ENCODE results near the gene MAST3.

Gene MAST3

GRCh38 chr19:18114483-18114882, 16.9 kb downstream of the MAST3 start:
- DNase-seq, result no peak

- no peak for DNase-seq
These were observed 19.8 kb downstream of the MAST3 start for GRCh38 chr19:18117364-18117691.

GRCh38 chr19:18117692-18118378, 20.3 kb downstream of the MAST3 start:
- peak; percentile 92 to 95 for DNase-seq

GRCh38 chr19:18118420-18119012, 20.9 kb downstream of the MAST3 start:
- no peak for DNase-seq

- no peak for DNase-seq
These were observed 21.6 kb downstream of the MAST3 start for GRCh38 chr19:18119013-18119716.

GRCh38 chr19:18119717-18120105, 22.1 kb downstream of the MAST3 start:
- DNase-seq, result no peak

- DNase-seq, result no peak
These were observed 22.5 kb downstream of the MAST3 start for GRCh38 chr19:18120127-18120526.

GRCh38 chr19:18121166-18121565, 23.6 kb downstream of the MAST3 start:
- no peak for DNase-seq

- DNase-seq, result no peak
These were observed 24.8 kb downstream of the MAST3 start for GRCh38 chr19:18122424-18122823.

GRCh38 chr19:18122860-18123795, 25.6 kb downstream of the MAST3 start:
- peak in 1 of 2 donors; percentile 19 for DNase-seq

GRCh38 chr19:18123819-18124218, 26.2 kb downstream of the MAST3 start:
- no peak for DNase-seq

- DNase-seq, result peak; percentile 15 to 29
These were observed 28.5 kb downstream of the MAST3 start for GRCh38 chr19:18126097-18126496.

GRCh38 chr19:18128044-18128443, 30.5 kb downstream of the MAST3 start:
- DNase-seq, result peak; percentile 65

- DNase-seq, result no peak
These were observed 31.2 kb downstream of the MAST3 start for GRCh38 chr19:18128805-18129204.

GRCh38 chr19:18130523-18131242, 33.1 kb downstream of the MAST3 start:
- no peak for DNase-seq

- no peak for DNase-seq
These were observed 34.4 kb downstream of the MAST3 start for GRCh38 chr19:18131841-18132596.

GRCh38 chr19:18135712-18136584, 38.4 kb downstream of the MAST3 start:
- no peak for DNase-seq

GRCh38 chr19:18137242-18137641, 39.7 kb downstream of the MAST3 start:
- no peak for DNase-seq

GRCh38 chr19:18137657-18138339, 40.2 kb downstream of the MAST3 start:
- DNase-seq, result peak; percentile 56 to 59

- DNase-seq, result no peak
These were observed 42.9 kb downstream of the MAST3 start for GRCh38 chr19:18140473-18140872.
